A673 (cell line): Measurements from ENCODE around the gene TMEM260.

Experiments used
- EZH2 ChIP-seq: fragments of 200-600 bp; sonication (generic); IDR thresholded peaks from 2 replicates; pipeline ENCODE4 v1.6.1; 2017; ENCODE audit warnings: borderline replicate concordance, low read depth, mild to moderate bottlenecking, mixed read lengths, antibody characterized with exemption, low read length; ENCODE audit not compliant: poor library complexity, severe bottlenecking
- TF ChIP-seq, protein P1 (sequence below): fragments of 300-800, 200-600 bp; sonication (generic); conservative IDR thresholded peaks from 2 replicates; pipeline ENCODE4 v1.5.1; 2017; ENCODE audit warnings: low read depth, mild to moderate bottlenecking, antibody characterized with exemption, low read length, moderate library complexity, mixed read lengths

DNA sequence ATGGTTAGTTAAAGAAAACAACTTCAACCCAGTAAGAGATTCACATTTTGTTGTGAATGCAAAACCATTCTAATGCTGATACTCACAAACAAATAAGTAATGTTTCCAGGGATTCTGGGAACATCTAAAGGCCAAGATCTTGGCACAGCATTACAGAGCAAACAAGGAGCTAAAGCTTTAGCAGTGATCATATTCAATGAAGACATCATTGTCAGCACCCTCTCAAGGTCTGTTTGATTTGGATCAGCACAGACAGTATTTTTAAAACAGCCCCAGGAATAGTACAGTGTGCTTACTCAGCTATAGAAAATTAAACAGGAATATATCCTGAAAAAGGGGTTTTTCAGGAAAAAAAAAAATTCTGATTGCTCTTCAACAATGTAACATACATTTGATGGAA is 71.4 kb downstream of the TMEM260 start:
- TF ChIP-seq, protein P1, sequence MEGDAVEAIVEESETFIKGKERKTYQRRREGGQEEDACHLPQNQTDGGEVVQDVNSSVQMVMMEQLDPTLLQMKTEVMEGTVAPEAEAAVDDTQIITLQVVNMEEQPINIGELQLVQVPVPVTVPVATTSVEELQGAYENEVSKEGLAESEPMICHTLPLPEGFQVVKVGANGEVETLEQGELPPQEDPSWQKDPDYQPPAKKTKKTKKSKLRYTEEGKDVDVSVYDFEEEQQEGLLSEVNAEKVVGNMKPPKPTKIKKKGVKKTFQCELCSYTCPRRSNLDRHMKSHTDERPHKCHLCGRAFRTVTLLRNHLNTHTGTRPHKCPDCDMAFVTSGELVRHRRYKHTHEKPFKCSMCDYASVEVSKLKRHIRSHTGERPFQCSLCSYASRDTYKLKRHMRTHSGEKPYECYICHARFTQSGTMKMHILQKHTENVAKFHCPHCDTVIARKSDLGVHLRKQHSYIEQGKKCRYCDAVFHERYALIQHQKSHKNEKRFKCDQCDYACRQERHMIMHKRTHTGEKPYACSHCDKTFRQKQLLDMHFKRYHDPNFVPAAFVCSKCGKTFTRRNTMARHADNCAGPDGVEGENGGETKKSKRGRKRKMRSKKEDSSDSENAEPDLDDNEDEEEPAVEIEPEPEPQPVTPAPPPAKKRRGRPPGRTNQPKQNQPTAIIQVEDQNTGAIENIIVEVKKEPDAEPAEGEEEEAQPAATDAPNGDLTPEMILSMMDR: no peak
- no peak for TF ChIP-seq EZH2
